ENCODE results near the gene DLX3. TPM values are rescaled to one million over a fixed set of nuclear protein-coding genes. Genes with fewer than 3 reads are reported as not detected.

The DLX3 gene
- total and polyA plus RNA-seq, 8 donors: 0.68 TPM; not detected in 7

DNA sequence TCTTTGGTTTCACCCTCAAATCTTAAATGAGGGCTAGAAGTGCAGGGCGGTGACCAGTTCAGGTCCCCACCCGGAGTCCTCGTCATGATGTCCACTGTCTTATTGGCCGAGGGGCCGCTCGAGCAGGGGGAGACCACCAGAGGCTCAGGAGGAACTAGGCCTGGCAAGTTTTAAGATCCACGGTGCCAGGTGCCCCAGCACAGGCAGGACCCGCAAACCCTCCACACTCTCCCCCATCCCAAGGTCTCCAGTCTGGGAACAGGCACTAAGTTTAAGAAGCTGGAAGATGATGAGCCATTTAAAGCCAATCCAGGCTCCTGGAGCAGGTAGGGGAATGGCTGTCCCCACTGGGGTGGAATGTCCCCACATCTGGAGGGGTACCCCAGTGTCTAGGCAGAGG lies 4.1 kb downstream of the DLX3 start:
- no peaks in the 10 kb centered on the region for H3K9me3 ChIP-seq
- peaks cover 4 to 100% (median 93%) of the 10 kb centered on the region in 3 donors for H3K27me3 ChIP-seq
- no peak for DNase-seq
- H3K27ac ChIP-seq: no peak overlapping the region
- no peaks in the 10 kb centered on the region for H3K36me3 ChIP-seq
- no peak overlapping the region for H3K4me3 ChIP-seq
- TF ChIP-seq POLR2A (IDR thresholded peaks at IDR 0.05) (no peak), EP300 (IDR thresholded peaks at IDR 0.05) (no peak), POLR2AphosphoS5 (IDR thresholded peaks at IDR 0.05) (no peak)
- TF ChIP-seq, protein P1, sequence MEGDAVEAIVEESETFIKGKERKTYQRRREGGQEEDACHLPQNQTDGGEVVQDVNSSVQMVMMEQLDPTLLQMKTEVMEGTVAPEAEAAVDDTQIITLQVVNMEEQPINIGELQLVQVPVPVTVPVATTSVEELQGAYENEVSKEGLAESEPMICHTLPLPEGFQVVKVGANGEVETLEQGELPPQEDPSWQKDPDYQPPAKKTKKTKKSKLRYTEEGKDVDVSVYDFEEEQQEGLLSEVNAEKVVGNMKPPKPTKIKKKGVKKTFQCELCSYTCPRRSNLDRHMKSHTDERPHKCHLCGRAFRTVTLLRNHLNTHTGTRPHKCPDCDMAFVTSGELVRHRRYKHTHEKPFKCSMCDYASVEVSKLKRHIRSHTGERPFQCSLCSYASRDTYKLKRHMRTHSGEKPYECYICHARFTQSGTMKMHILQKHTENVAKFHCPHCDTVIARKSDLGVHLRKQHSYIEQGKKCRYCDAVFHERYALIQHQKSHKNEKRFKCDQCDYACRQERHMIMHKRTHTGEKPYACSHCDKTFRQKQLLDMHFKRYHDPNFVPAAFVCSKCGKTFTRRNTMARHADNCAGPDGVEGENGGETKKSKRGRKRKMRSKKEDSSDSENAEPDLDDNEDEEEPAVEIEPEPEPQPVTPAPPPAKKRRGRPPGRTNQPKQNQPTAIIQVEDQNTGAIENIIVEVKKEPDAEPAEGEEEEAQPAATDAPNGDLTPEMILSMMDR (IDR thresholded peaks at IDR 0.05): no peak
- intact Hi-C loops (cut with DNase I; ENCODE audit: low total_unique reads): loop anchor here (5.0 kb wide), 2 partner anchors 109 to 434 kb away; no protein-coding TSS in a partner anchor
- 75 to 89% (median 83%) methylated on average over 8 of the region's 8 CpGs for WGBS, 5 donors
- H3K4me1 ChIP-seq: peaks cover 21 to 39% (median 32%) of the 10 kb centered on the region in 4 donors

DNA sequence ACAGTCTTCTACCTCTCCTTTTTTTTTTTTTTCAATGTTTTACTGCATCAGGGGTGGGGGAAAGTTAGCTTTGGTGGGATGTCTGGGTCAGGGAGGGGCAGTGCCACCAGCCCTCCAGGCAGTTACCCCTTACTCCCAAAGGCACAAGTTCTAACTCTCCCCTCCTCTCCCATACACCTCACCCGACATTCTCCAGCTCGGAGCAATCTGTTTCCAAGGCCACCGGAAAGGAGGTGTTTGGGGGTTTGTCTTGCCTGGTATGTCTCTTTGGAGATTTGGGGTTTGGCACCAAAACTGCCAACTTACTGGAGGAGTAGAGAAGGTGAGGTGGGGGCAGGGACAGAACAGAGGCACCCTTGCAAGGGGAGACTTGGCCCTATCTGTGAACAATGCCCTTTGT lies 4.7 kb downstream of the DLX3 start:
- no peaks in the 10 kb centered on the region for H3K36me3 ChIP-seq
- no peak overlapping the region for H3K4me3 ChIP-seq
- H3K27me3 ChIP-seq: peaks cover 4 to 100% (median 87%) of the 10 kb centered on the region in 3 donors
- intact Hi-C loops (cut with DNase I; ENCODE audit: low total_unique reads): loop anchor here (5.0 kb wide), 2 partner anchors 108 to 433 kb away; no protein-coding TSS in a partner anchor
- WGBS, 5 donors: 43 to 54% (median 52%) methylated on average over 3 of the region's 3 CpGs
- TF ChIP-seq, protein P1 (IDR thresholded peaks at IDR 0.05): no peak
- TF ChIP-seq EP300 (IDR thresholded peaks at IDR 0.05) (no peak), POLR2AphosphoS5 (IDR thresholded peaks at IDR 0.05) (no peak), POLR2A (IDR thresholded peaks at IDR 0.05) (no peak)
- H3K4me1 ChIP-seq: peaks cover 21 to 35% (median 28%) of the 10 kb centered on the region in 4 donors
- no peak overlapping the region for H3K27ac ChIP-seq
- H3K9me3 ChIP-seq: no peaks in the 10 kb centered on the region
- DNase-seq: no peak

DNA sequence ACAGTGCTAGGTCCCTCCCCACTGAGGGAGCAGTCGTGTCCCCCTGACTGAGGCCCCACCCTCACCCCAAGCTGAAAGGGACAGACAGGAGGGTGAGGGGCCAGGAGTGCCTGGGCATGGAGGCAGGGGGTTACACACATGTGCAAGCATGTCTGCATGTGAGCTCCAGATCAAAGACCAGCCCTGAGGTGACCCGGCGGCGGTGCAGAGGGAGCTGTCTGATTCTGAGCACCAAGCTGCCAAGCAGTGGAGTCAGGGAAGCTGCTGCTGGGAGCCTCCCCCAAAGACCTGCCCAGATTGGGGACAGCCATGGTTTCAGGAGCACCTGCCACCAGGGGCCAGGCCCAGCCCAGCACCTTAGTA lies 5.5 kb downstream of the DLX3 start:
- WGBS, 5 donors: 50 to 78% (median 67%) methylated on average over 1 to 4 of the region's 4 CpGs
- no peaks in the 10 kb centered on the region for H3K9me3 ChIP-seq
- H3K4me1 ChIP-seq: peaks cover 15 to 27% (median 20%) of the 10 kb centered on the region in 4 donors
- DNase-seq: no peak
- no peaks in the 10 kb centered on the region for H3K36me3 ChIP-seq
- TF ChIP-seq EP300 (IDR thresholded peaks at IDR 0.05) (no peak), POLR2A (IDR thresholded peaks at IDR 0.05) (no peak), POLR2AphosphoS5 (IDR thresholded peaks at IDR 0.05) (no peak)
- TF ChIP-seq, protein P1 (IDR thresholded peaks at IDR 0.05): no peak
- peaks cover 4 to 100% (median 79%) of the 10 kb centered on the region in 3 donors for H3K27me3 ChIP-seq
- intact Hi-C loops (cut with DNase I; ENCODE audit: low total_unique reads): no loop called here
- no peak overlapping the region for H3K27ac ChIP-seq
- no peak overlapping the region for H3K4me3 ChIP-seq

DNA sequence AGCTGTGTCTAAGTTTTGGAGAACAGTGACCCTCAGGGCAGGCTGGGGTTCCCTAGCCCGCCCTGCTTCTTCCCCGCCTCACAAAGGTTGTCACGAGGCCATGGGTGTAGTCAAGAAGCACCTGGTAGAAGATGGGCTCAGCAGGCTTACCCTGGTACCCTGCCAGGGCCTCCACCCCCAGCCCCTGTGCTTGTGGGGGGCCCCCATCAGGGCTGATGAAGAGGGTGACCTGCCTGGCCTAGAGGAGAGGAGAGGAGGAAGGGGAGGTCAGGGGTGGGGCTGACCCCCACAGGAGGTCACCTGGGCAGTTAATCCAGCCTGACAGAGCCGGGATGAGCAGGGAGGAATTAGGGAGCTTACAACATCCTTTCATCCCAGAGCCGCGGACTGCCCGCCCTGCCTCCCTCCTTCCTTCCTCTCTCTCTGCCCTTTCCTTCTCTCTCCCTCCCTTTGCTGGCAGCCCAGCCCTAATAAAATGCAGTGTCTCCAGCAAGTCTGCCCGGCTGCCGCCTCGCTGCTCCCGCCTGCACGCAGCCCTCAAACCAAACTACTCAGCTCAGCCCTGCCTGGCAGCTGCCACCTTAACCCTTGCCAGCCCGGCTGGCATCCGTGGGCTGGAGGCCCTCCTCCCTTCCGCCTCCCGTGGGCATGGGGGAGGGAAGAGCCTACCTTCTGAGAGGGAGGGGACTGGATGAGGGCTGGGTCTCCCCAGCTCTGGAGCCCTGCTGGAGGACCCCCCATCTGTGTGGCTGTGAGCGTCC lies 7.2 kb downstream of the DLX3 start:
- Histone ChIP-seq H3K27me3 (peaks cover 4 to 93% (median 70%) of the 10 kb centered on the region in 3 donors), H3K36me3 (no peaks in the 10 kb centered on the region), H3K9me3 (no peaks in the 10 kb centered on the region), H3K4me1 (peaks cover 0 to 10% (median 4%) of the 10 kb centered on the region in 4 donors), H3K27ac (no peak overlapping the region), H3K4me3 (no peak overlapping the region)
- intact Hi-C loops (cut with DNase I; ENCODE audit: low total_unique reads): no loop called here
- TF ChIP-seq POLR2AphosphoS5 (IDR thresholded peaks at IDR 0.05) (no peak), EP300 (IDR thresholded peaks at IDR 0.05) (no peak), POLR2A (IDR thresholded peaks at IDR 0.05) (no peak)
- TF ChIP-seq, protein P1 (IDR thresholded peaks at IDR 0.05): no peak
- WGBS, 5 donors: 13 to 24% (median 14%) methylated on average over 14 to 17 of the region's 17 CpGs
- DNase-seq: peak in 1 of 2 donors; percentile 74
